Right lobe of liver (tissue), 4 donors: Measurements from ENCODE around the gene BEX2.

Experiments
- CTCF ChIP-seq, 4 donors: fragments of 200-600 bp in 3 of 4; fragments of 450-650 bp in 1 of 4; IDR thresholded peaks; one replicate each; pipeline versions ENCODE4 v1.5.1 to v1.8.0; 2016 to 2022; ENCODE audit warnings: antibody characterized with exemption in 4 of 4, mild to moderate bottlenecking in 2 of 4
- POLR2A ChIP-seq: fragments of 450-650 bp; IDR thresholded peaks from one replicate; pipeline ENCODE4 v1.6.1; 2017; ENCODE audit warnings: antibody characterized with exemption, mild to moderate bottlenecking
- donor health status: DM: no; HTN: no; CAD: no.
- donor health status: DM: no; HTN: no; CAD: no.
- donor health status: DM: no; HTN: yes; CAD: no.

GRCh38 chrX:103276581-103277002 lies 34.2 kb downstream of the BEX2 start, which contains the start of gene TCEAL5:
- TF ChIP-seq CTCF (IDR thresholded peaks at IDR 0.05) (no peak), POLR2A (no peak)
